ENCODE measurements around the gene KCNJ12. TPM values are rescaled to one million over a fixed set of nuclear protein-coding genes. Genes with fewer than 3 reads are reported as not detected.
A peak's percentile ranks its signal among the peaks of the same experiment; 100 is the strongest.
"Not testable (repeated sequence)": the region's sequence is repeated elsewhere in the genome, so short reads cannot be mapped to it uniquely, and the experiment has no call there.

Gene KCNJ12
- total and polyA plus RNA-seq, 5 donors from 2014 or later: 0.15 TPM; not detected in 4

DNA sequence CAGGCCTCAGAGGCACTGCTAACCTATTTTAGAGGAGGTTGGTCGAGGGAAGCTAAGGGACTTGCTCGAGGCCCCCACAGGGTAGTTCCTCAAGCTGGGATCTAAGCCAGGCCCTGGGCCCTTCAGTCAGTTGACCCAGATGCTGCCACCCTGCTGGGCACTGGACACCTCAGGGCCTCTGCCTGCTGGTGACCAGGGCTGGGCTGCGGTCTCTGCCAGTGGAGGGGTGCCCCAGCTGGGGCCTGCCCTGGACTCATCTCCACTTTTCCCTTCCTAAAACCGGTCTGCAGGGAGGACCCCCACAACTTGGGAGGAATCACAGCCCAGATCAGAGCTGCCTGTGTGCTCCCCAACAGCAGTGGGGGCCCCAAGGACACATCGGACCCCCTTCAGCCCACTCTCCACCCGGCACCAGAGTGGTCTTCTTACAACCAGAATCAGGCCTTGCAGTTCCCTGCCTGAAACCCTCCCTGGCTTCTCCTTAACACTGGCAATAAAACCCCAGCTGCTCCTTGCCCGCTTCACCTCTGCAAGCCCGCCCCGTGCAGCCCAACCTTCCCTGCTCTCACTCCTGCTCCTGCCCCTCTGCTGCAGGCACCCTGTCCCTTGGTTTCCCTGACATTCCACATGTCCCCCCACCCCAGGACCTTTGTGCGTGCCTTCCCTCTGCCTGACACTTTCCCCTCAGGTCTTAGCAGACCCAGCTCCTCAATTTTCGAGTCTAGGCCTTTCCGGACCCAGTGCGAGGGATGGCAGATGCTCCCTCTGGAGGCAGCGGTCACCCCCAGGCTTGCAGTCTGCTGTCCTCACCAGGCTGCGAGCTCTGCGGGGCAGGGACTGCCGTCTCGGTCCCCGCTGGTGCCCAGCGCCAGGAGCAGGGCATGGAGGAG lies 45.5 kb downstream of the KCNJ12 start:
- H3K27me3 Mint-ChIP-seq; H3K9me3 ChIP-seq (ENCODE audit: control insufficient read depth in 2 of 2, low read length in 2 of 2); ATAC-seq (ENCODE audit: low read depth in 2 of 2); H3K36me3 Mint-ChIP-seq; H3K27ac ChIP-seq (ENCODE audit: insufficient read depth, low read length, poor library complexity, severe bottlenecking); H3K9me3 Mint-ChIP-seq; H3K36me3 ChIP-seq (ENCODE audit: control insufficient read depth, insufficient read depth, low read length); DNase-seq; H3K4me3 Mint-ChIP-seq; H3K27me3 ChIP-seq (ENCODE audit: control insufficient read depth, insufficient read depth, low read length); H3K4me3 ChIP-seq (ENCODE audit: low read depth, low read length): not testable (repeated sequence)
- Mint-ChIP-seq H3K27ac (peak overlapping the region in 1 of 3 donors; percentile 49), H3K4me1 (peaks cover 0 to 30% (median 6%) of the 10 kb centered on the region in 4 donors)
- peaks cover 17% of the 10 kb centered on the region for H3K4me1 ChIP-seq (ENCODE audit: control insufficient read depth, insufficient read depth, low read length, poor library complexity, severe bottlenecking)

DNA sequence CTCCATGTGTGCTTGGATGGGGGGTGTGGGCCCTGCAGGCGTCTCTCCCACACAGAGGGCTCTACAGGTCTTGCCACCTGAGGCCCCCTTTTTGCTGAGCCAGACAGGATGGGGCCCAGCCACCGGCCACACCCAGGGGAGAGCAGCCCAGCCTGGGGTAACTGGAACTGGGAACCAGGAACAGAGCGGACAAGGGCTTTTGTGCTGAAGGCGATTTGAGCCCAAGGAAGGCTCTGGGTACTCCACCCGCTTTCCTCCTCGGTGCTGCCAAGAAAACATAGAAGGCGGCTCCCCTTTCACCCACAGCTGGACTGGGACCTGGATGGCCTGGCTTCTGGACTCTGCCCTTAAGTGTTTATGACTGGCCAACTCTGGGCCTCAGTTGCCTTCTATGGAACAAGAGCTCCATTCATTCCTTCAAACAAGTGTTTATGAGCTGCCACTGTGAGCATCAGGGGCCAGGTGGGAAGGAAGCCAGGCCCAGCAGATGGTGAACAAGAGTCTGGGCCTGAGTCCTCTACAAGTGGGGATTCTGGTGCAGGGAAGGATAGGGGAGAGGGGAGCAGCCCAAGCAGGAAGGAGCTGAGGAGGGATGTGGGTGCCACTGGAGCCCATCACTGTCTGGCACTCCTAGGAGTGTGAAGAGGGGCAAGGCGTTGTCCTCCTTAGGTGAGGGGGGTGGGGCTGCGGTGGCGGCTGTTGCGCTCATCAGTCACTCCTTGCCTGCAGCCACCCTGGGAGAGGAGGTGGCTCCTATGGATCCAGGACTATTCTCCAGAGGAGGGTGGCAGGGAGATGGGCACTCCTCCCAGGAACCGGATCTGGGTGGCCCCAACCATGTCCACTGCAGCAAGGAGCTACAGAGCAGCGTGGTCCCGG lies 46.4 kb downstream of the KCNJ12 start:
- peaks cover 0 to 28% (median 6%) of the 10 kb centered on the region in 4 donors for H3K4me1 Mint-ChIP-seq
- not testable (repeated sequence) for H3K9me3 Mint-ChIP-seq; H3K27me3 Mint-ChIP-seq; H3K4me3 Mint-ChIP-seq; H3K36me3 Mint-ChIP-seq; H3K27ac ChIP-seq (ENCODE audit: insufficient read depth, low read length, poor library complexity, severe bottlenecking); H3K27ac Mint-ChIP-seq; H3K36me3 ChIP-seq (ENCODE audit: control insufficient read depth, insufficient read depth, low read length); H3K27me3 ChIP-seq (ENCODE audit: control insufficient read depth, insufficient read depth, low read length); DNase-seq; H3K4me3 ChIP-seq (ENCODE audit: low read depth, low read length); H3K9me3 ChIP-seq (ENCODE audit: control insufficient read depth in 2 of 2, low read length in 2 of 2); ATAC-seq (ENCODE audit: low read depth in 2 of 2)
- H3K4me1 ChIP-seq (ENCODE audit: control insufficient read depth, insufficient read depth, low read length, poor library complexity, severe bottlenecking): peaks cover 17% of the 10 kb centered on the region

DNA sequence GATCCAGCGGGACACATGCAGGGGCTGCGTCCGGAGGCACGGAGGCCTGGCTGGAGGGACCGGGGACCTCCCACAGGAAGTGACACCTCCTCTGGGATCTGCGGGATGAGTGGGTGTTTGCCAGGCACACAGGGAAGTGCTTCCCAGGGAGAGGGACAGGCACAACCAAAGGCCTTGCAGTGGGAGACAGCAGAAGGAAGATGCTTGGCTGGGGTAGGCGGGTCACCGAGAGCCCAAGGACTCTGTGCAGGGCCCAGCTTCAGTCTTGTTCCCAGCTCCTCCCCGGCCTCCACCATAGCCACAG lies 47.0 kb downstream of the KCNJ12 start:
- H3K4me1 ChIP-seq (ENCODE audit: control insufficient read depth, insufficient read depth, low read length, poor library complexity, severe bottlenecking): peaks cover 15% of the 10 kb centered on the region
- H3K27ac Mint-ChIP-seq; H3K4me3 Mint-ChIP-seq; H3K27me3 ChIP-seq (ENCODE audit: control insufficient read depth, insufficient read depth, low read length); DNase-seq; H3K9me3 ChIP-seq (ENCODE audit: control insufficient read depth in 2 of 2, low read length in 2 of 2); H3K36me3 Mint-ChIP-seq; H3K36me3 ChIP-seq (ENCODE audit: control insufficient read depth, insufficient read depth, low read length); H3K9me3 Mint-ChIP-seq; H3K4me3 ChIP-seq (ENCODE audit: low read depth, low read length); H3K27ac ChIP-seq (ENCODE audit: insufficient read depth, low read length, poor library complexity, severe bottlenecking); ATAC-seq (ENCODE audit: low read depth in 2 of 2); H3K27me3 Mint-ChIP-seq: not testable (repeated sequence)
- peaks cover 0 to 25% (median 6%) of the 10 kb centered on the region in 4 donors for H3K4me1 Mint-ChIP-seq

DNA sequence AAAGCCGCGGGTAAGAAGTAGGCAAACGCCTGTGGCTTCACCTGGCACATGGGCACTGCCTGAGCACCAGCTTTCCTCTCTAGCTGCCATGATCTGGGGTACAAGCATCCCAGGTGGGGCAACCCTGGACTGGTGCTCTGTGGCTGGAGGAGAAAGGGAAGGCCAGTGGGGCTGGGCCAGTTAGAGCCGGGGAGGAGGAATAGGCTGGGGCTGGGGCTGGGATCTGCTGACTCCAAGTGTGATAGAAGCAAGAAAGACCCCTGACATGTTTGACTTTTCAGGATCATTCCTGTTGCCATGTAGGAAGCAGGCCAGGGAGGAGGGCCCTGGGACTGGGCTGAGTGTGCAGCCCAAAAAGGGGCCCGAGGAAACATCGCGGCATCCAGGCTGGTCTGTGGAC lies 48.5 kb downstream of the KCNJ12 start:
- H3K27me3 ChIP-seq (ENCODE audit: control insufficient read depth, insufficient read depth, low read length); ATAC-seq (ENCODE audit: low read depth in 2 of 2); H3K4me3 Mint-ChIP-seq; H3K27ac Mint-ChIP-seq; H3K36me3 Mint-ChIP-seq; H3K9me3 Mint-ChIP-seq; H3K36me3 ChIP-seq (ENCODE audit: control insufficient read depth, insufficient read depth, low read length); H3K4me3 ChIP-seq (ENCODE audit: low read depth, low read length); H3K27ac ChIP-seq (ENCODE audit: insufficient read depth, low read length, poor library complexity, severe bottlenecking); H3K4me1 ChIP-seq (ENCODE audit: control insufficient read depth, insufficient read depth, low read length, poor library complexity, severe bottlenecking); H3K9me3 ChIP-seq (ENCODE audit: control insufficient read depth in 2 of 2, low read length in 2 of 2); DNase-seq; H3K27me3 Mint-ChIP-seq: not testable (repeated sequence)
- H3K4me1 Mint-ChIP-seq: peaks cover 0 to 14% (median 1%) of the 10 kb centered on the region in 4 donors

DNA sequence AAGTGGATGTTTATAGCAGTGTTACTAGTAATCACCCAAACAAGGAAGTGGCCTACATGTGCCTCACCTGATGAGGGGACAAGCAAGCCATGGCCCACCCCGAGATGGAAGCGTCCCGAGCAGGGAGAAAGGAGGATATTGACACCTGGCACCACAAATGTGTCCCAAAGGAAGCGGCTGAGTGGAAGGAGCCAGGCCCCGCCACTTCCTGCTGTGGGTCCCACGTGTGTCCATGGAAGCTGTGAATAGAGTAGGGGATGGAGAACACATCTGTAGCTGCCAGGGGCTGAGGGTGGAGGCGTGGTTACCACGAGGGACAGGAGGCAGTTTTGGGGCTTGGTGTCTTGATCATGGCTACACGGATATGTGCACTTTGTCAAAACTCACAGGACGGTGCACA lies 49.2 kb downstream of the KCNJ12 start:
- Histone ChIP-seq H3K27ac (ENCODE audit: insufficient read depth, low read length, poor library complexity, severe bottlenecking) (no peak overlapping the region), H3K27me3 (ENCODE audit: control insufficient read depth, insufficient read depth, low read length) (no peaks in the 10 kb centered on the region), H3K36me3 (ENCODE audit: control insufficient read depth, insufficient read depth, low read length) (no peaks in the 10 kb centered on the region), H3K4me1 (ENCODE audit: control insufficient read depth, insufficient read depth, low read length, poor library complexity, severe bottlenecking) (no peaks in the 10 kb centered on the region), H3K9me3 (ENCODE audit: control insufficient read depth in 2 of 2, low read length in 2 of 2) (no peaks in the 10 kb centered on the region), H3K4me3 (ENCODE audit: low read depth, low read length) (no peak overlapping the region)
- no peak overlapping the region for H3K27ac Mint-ChIP-seq
- DNase-seq: no peak
- peaks cover 0 to 8% (median 0%) of the 10 kb centered on the region in 4 donors for H3K4me1 Mint-ChIP-seq
- no peaks in the 10 kb centered on the region for H3K36me3 Mint-ChIP-seq
- H3K9me3 Mint-ChIP-seq: peaks cover 0 to 2% (median 0%) of the 10 kb centered on the region in 7 donors
- H3K4me3 Mint-ChIP-seq: no peak overlapping the region
- ATAC-seq (ENCODE audit: low read depth in 2 of 2): no peak
- peaks cover 8% of the 10 kb centered on the region for H3K27me3 Mint-ChIP-seq

DNA sequence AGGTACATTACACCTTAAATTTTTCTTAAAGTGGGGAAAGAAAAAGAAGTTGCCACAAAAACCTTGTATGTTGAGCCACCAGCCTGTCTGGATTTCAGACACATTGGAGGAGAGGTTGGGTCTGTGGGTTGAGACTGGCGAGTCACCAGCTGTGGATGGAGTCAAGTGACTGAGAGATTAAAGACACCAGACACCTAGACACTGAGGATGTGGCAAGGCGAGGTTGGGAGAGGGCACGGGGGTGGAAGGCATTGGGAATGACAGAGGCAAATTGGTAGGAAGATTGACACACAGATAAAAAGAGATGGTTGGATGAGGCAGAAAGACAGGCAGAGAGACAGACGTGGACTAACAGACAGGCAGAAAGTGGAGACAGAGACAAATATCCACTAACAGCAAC lies 49.6 kb downstream of the KCNJ12 start:
- Mint-ChIP-seq H3K36me3 (no peaks in the 10 kb centered on the region), H3K4me1 (peaks cover 0 to 7% (median 0%) of the 10 kb centered on the region in 4 donors), H3K4me3 (no peak overlapping the region), H3K27me3 (peaks cover 9% of the 10 kb centered on the region), H3K9me3 (peaks cover 0 to 2% (median 0%) of the 10 kb centered on the region in 7 donors), H3K27ac (peak overlapping the region in 1 of 3 donors; percentile 26)
- H3K4me3 ChIP-seq (ENCODE audit: low read depth, low read length): no peak overlapping the region
- no peaks in the 10 kb centered on the region for H3K9me3 ChIP-seq (ENCODE audit: control insufficient read depth in 2 of 2, low read length in 2 of 2)
- DNase-seq: no peak
- H3K27me3 ChIP-seq (ENCODE audit: control insufficient read depth, insufficient read depth, low read length): no peaks in the 10 kb centered on the region
- H3K27ac ChIP-seq (ENCODE audit: insufficient read depth, low read length, poor library complexity, severe bottlenecking): no peak overlapping the region
- no peaks in the 10 kb centered on the region for H3K4me1 ChIP-seq (ENCODE audit: control insufficient read depth, insufficient read depth, low read length, poor library complexity, severe bottlenecking)
- no peak for ATAC-seq (ENCODE audit: low read depth in 2 of 2)
- H3K36me3 ChIP-seq (ENCODE audit: control insufficient read depth, insufficient read depth, low read length): no peaks in the 10 kb centered on the region

DNA sequence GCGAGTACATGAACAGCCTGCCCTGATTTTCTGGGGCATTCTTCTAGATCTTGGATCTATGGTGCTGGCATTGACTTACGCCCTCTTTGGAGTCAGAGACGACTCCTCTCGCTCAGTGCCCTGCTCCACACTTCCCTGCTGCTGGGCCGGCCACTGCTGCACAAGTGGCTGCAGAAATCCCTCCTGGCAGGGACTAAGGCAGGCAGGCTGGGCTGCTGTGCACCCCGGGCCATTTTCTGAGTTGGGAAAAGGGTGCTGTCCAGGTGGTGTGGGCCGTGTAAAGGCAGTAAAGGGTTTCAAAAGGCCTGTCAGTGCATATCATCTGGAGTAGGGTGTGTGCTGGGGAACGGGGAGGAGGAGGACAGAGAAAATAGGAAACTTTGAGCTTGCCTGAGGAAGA lies 50.1 kb downstream of the KCNJ12 start:
- H3K27ac Mint-ChIP-seq; H3K4me1 ChIP-seq (ENCODE audit: control insufficient read depth, insufficient read depth, low read length, poor library complexity, severe bottlenecking); H3K36me3 Mint-ChIP-seq; H3K36me3 ChIP-seq (ENCODE audit: control insufficient read depth, insufficient read depth, low read length); H3K4me3 ChIP-seq (ENCODE audit: low read depth, low read length); DNase-seq; H3K27me3 Mint-ChIP-seq; H3K27ac ChIP-seq (ENCODE audit: insufficient read depth, low read length, poor library complexity, severe bottlenecking); H3K9me3 ChIP-seq (ENCODE audit: control insufficient read depth in 2 of 2, low read length in 2 of 2); ATAC-seq (ENCODE audit: low read depth in 2 of 2); H3K27me3 ChIP-seq (ENCODE audit: control insufficient read depth, insufficient read depth, low read length); H3K9me3 Mint-ChIP-seq; H3K4me3 Mint-ChIP-seq; H3K4me1 Mint-ChIP-seq: not testable (repeated sequence)

Data from CD4-positive, CD25-positive, alpha-beta regulatory T cell (primary cell).